SKM-1 treated with dmso at 0.1 percent for 144 hours (cell line): ENCODE measurements around the gene ENDOV.

Experiments used
- DNase-seq: peaks from one replicate; lab custom pipeline; 2025; ENCODE audit not compliant: unreplicated experiment; lab: John Stamatoyannopoulos, UW

Gene ENDOV

GRCh38 chr17:80464486-80464885 lies 49.5 kb downstream of the ENDOV start:
- no peak for DNase-seq

GRCh38 chr17:80465327-80465974 lies 50.5 kb downstream of the ENDOV start:
- no peak for DNase-seq

GRCh38 chr17:80466188-80466705 lies 51.3 kb downstream of the ENDOV start:
- DNase-seq = no peak

- DNase-seq = no peak
Measured at GRCh38 chr17:80468242-80468641, 53.3 kb downstream of the ENDOV start.

GRCh38 chr17:80468781-80469493 lies 54.0 kb downstream of the ENDOV start:
- DNase-seq = no peak

- DNase-seq = no peak
Measured at GRCh38 chr17:80469667-80470066, 54.7 kb downstream of the ENDOV start.

GRCh38 chr17:80470603-80471002 lies 55.6 kb downstream of the ENDOV start:
- DNase-seq = no peak

- no peak for DNase-seq
Measured at GRCh38 chr17:80471922-80472321, 57.0 kb downstream of the ENDOV start.

- no peak for DNase-seq
Measured at GRCh38 chr17:80472996-80473395, 58.0 kb downstream of the ENDOV start.

- no peak for DNase-seq
Measured at GRCh38 chr17:80473701-80474100, 58.7 kb downstream of the ENDOV start.

GRCh38 chr17:80474231-80474960 lies 59.4 kb downstream of the ENDOV start:
- no peak for DNase-seq

GRCh38 chr17:80474961-80475909 lies 60.3 kb downstream of the ENDOV start:
- DNase-seq = no peak

GRCh38 chr17:80475910-80476876 lies 61.2 kb downstream of the ENDOV start, which contains the start of gene NPTX1:
NPTX1 (minus strand) TSS chr17:80476607; CDS start chr17:80476446, 161 bp downstream.
- no peak for DNase-seq

GRCh38 chr17:80476877-80477646 lies 62.1 kb downstream of the ENDOV start:
- DNase-seq = no peak

- no peak for DNase-seq
Measured at GRCh38 chr17:80477647-80478478, 62.9 kb downstream of the ENDOV start.

GRCh38 chr17:80478487-80479245 lies 63.7 kb downstream of the ENDOV start:
- no peak for DNase-seq

- DNase-seq = no peak
Measured at GRCh38 chr17:80479246-80479566, 64.2 kb downstream of the ENDOV start.
